Endodermal cell (in vitro differentiated cells): ENCODE results near the gene SIGLEC12. TPM values are rescaled to one million over a fixed set of nuclear protein-coding genes. Genes with fewer than 3 reads are reported as not detected.

Experiments used
- DNase-seq: peaks from one replicate; pipeline ENCODE4 v3.0.0-alpha.2; 2017
- H3K27ac ChIP-seq: 2 replicates; pipeline ENCODE4 v1.5.1; 2013; ENCODE audit warnings: mild to moderate bottlenecking, low read depth, low read length, moderate library complexity
- H3K27me3 ChIP-seq: 2 replicates; pipeline ENCODE4 v1.6.1; 2013; ENCODE audit warnings: mild to moderate bottlenecking, low read length, moderate library complexity; ENCODE audit not compliant: insufficient read depth, control insufficient read depth, poor library complexity, severe bottlenecking
- H3K36me3 ChIP-seq: 2 replicates; pipeline ENCODE4 v1.7.0; 2013; ENCODE audit warnings: mild to moderate bottlenecking, low read length, moderate library complexity; ENCODE audit not compliant: control insufficient read depth, insufficient read depth
- H3K4me1 ChIP-seq: one replicate; pipeline ENCODE4 v1.7.0; 2013; ENCODE audit warnings: low read length; ENCODE audit not compliant: control insufficient read depth, insufficient read depth
- H3K4me3 ChIP-seq: 2 replicates; pipeline ENCODE4 v1.5.1; 2013; ENCODE audit warnings: mild to moderate bottlenecking, low read length, moderate library complexity
- H3K9ac ChIP-seq: 2 replicates; pipeline ENCODE4 v1.6.1; 2013; ENCODE audit warnings: mild to moderate bottlenecking, low read length, moderate library complexity; ENCODE audit not compliant: poor library complexity, severe bottlenecking; ENCODE audit errors: extremely low read depth
- H3K9me3 ChIP-seq: 2 replicates; pipeline ENCODE4 v1.6.1; 2013; ENCODE audit warnings: mild to moderate bottlenecking, low read length, moderate library complexity; ENCODE audit not compliant: control insufficient read depth
- H3K27ac Mint-ChIP-seq: 2 replicates; pipeline ENCODE4 v1.8.0; 2020; ENCODE audit warnings: mixed read lengths
- H3K27me3 Mint-ChIP-seq: 2 replicates; pipeline ENCODE4 v1.8.0; 2021; ENCODE audit warnings: mild to moderate bottlenecking, mixed read lengths; ENCODE audit not compliant: insufficient read depth
- H3K36me3 Mint-ChIP-seq: 2 replicates; pipeline ENCODE4 v1.8.0; 2020; ENCODE audit warnings: low read depth, mixed read lengths
- H3K4me1 Mint-ChIP-seq: 2 replicates; pipeline ENCODE4 v1.8.0; 2020; ENCODE audit warnings: mixed read lengths
- H3K4me3 Mint-ChIP-seq: 2 replicates; pipeline ENCODE4 v1.8.0; 2020; ENCODE audit warnings: mild to moderate bottlenecking, moderate library complexity, mixed read lengths
- H3K9me3 Mint-ChIP-seq: 2 replicates; pipeline ENCODE4 v1.8.0; 2020; ENCODE audit warnings: mild to moderate bottlenecking, mixed read lengths
- CTCF ChIP-seq: fragments of 200-600 bp; sonication (generic); conservative IDR thresholded peaks from 2 replicates; pipeline ENCODE4 v1.5.0; 2021; ENCODE audit warnings: antibody characterized with exemption, mild to moderate bottlenecking
- WGBS, 2 experiments: methylation state at CpG; one replicate each; pipeline versions ENCODE4 v1.1.5 to v1.1.7; 2013; ENCODE audit warnings: missing lambda C conversion rate in 2 of 2, mixed read lengths in 1 of 2; ENCODE audit not compliant: insufficient coverage in 1 of 2, insufficient read length in 1 of 2; 5-methylcytosine and 5-hydroxymethylcytosine counted together
- total RNA-seq, 2 donors: library from RNA; stranded (reverse); fragmentation: NEBNext Ultra II Directional in 1 of 2; extraction: Animal tissue kit (Norgen Biotek cat#: 25700) in 1 of 2; gene quantifications; 2 replicates in 1 of 2; 3 replicates in 1 of 2; pipeline ENCODE4 v1.2.1, GENCODE V29; 2021

The SIGLEC12 gene
- total RNA-seq, 2 donors from 2014 or later = not detected

- no peaks in the 10 kb centered on the region for H3K36me3 ChIP-seq
- Mint-ChIP-seq H3K27ac (no peak overlapping the region), H3K27me3 (peaks cover 23% of the 10 kb centered on the region), H3K4me3 (no peak overlapping the region), H3K36me3 (no peaks in the 10 kb centered on the region), H3K4me1 (no peaks in the 10 kb centered on the region), H3K9me3 (no peaks in the 10 kb centered on the region)
- TF ChIP-seq CTCF = no peak
- no peak overlapping the region for H3K27ac ChIP-seq
- no peak overlapping the region for H3K4me3 ChIP-seq
- H3K4me1 ChIP-seq = no peaks in the 10 kb centered on the region
- H3K9me3 ChIP-seq = no peaks in the 10 kb centered on the region
- H3K27me3 ChIP-seq = no peaks in the 10 kb centered on the region
- WGBS, 2 experiments = 57 to 79% methylated on average over 1 to 6 of the region's 7 CpGs
- no peak for DNase-seq
- no peak overlapping the region for H3K9ac ChIP-seq
These were observed 10.0 kb downstream of the SIGLEC12 start for GRCh38 chr19:51491586-51491985.

- H3K9me3 Mint-ChIP-seq = peaks cover 4% of the 10 kb centered on the region
- Histone ChIP-seq H3K4me1 (no peaks in the 10 kb centered on the region), H3K27ac (no peak overlapping the region), H3K36me3 (no peaks in the 10 kb centered on the region), H3K9ac (no peak overlapping the region), H3K27me3 (no peaks in the 10 kb centered on the region), H3K4me3 (no peak overlapping the region), H3K9me3 (no peaks in the 10 kb centered on the region)
- no peak overlapping the region for H3K4me3 Mint-ChIP-seq
- peaks cover 24% of the 10 kb centered on the region for H3K27me3 Mint-ChIP-seq
- no peaks in the 10 kb centered on the region for H3K36me3 Mint-ChIP-seq
- DNase-seq = peak; percentile 61
- no peak overlapping the region for H3K27ac Mint-ChIP-seq
- no peak for TF ChIP-seq CTCF
- no peaks in the 10 kb centered on the region for H3K4me1 Mint-ChIP-seq
- 67 to 79% methylated on average over 5 to 14 of the region's 14 CpGs for WGBS, 2 experiments
These were observed 10.9 kb downstream of the SIGLEC12 start for GRCh38 chr19:51490676-51491075.

DNA sequence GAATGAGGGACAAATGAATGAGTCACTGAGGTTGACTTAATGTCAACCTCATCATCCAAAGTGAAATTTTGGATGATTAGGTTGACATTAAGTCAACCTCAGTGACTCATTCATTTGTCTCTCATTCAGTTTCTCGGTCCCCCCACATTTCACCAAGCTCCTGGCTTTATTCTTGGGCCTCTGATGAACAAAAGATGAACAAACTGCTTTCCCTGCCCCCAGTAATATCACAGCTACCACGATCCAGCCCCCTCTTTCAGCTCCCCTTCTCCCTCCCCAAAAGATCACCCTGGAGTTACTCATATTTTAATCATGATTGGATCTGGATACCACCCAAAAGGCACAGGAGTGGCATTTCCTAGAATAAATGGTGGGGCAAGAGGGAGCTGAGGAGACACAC is 12.5 kb downstream of the SIGLEC12 start:
- Histone ChIP-seq H3K36me3 (no peaks in the 10 kb centered on the region), H3K27me3 (no peaks in the 10 kb centered on the region), H3K9ac (no peak overlapping the region), H3K27ac (no peak overlapping the region), H3K4me3 (no peak overlapping the region), H3K4me1 (no peaks in the 10 kb centered on the region), H3K9me3 (no peaks in the 10 kb centered on the region)
- H3K27ac Mint-ChIP-seq = no peak overlapping the region
- H3K4me1 Mint-ChIP-seq = no peaks in the 10 kb centered on the region
- no peak for TF ChIP-seq CTCF
- H3K4me3 Mint-ChIP-seq = no peak overlapping the region
- H3K36me3 Mint-ChIP-seq = no peaks in the 10 kb centered on the region
- peaks cover 29% of the 10 kb centered on the region for H3K27me3 Mint-ChIP-seq
- no peak for DNase-seq
- peaks cover 4% of the 10 kb centered on the region for H3K9me3 Mint-ChIP-seq
- WGBS, 2 experiments = 54% methylated on average over 2 of the region's 2 CpGs; no CpG with 5 or more reads in 1 of the 2 experiments
